ACC112 (cell line): Measurements from ENCODE around the gene MEGF8.
"Not testable (repeated sequence)": the region's sequence is repeated elsewhere in the genome, so short reads cannot be mapped to it uniquely, and the experiment has no call there.

Experiments
- H2AFZ ChIP-seq: fragments of 200-600 bp; sonication (generic); one replicate; pipeline ENCODE4 v1.6.0; 2017; ENCODE audit warnings: antibody characterized with exemption, low read length; ENCODE audit not compliant: unreplicated experiment
- H3K27ac ChIP-seq: fragments of 200-600 bp; sonication (generic); 2 replicates; pipeline ENCODE4 v1.5.1; 2014; ENCODE audit warnings: low read depth, mild to moderate bottlenecking, antibody characterized with exemption, low read length, moderate library complexity
- H3K27me3 ChIP-seq: fragments of 200-600 bp; sonication (generic); 2 replicates; pipeline ENCODE4 v1.6.1; 2014; ENCODE audit warnings: mild to moderate bottlenecking, antibody characterized with exemption, low read length, moderate library complexity, mixed read lengths; ENCODE audit not compliant: insufficient read depth
- H3K36me3 ChIP-seq: fragments of 200-600 bp; sonication (generic); 2 replicates; pipeline ENCODE4 v1.6.1; 2016; ENCODE audit warnings: mild to moderate bottlenecking, antibody characterized with exemption, low read length, moderate library complexity, mixed read lengths; ENCODE audit not compliant: insufficient read depth
- H3K4me1 ChIP-seq: fragments of 200-600 bp; sonication (generic); one replicate; pipeline ENCODE4 v1.6.1; 2016; ENCODE audit warnings: low read length, mixed read lengths; ENCODE audit not compliant: insufficient read depth, unreplicated experiment, control insufficient read depth
- H3K4me3 ChIP-seq: fragments of 200-600 bp; sonication (generic); 2 replicates; pipeline ENCODE4 v1.5.1; 2014; ENCODE audit warnings: mild to moderate bottlenecking, low read depth, low read length
- H3K79me2 ChIP-seq: fragments of 200-600 bp; sonication (generic); one replicate; pipeline ENCODE4 v1.6.0; 2016; ENCODE audit warnings: low read length; ENCODE audit not compliant: control insufficient read depth, unreplicated experiment, insufficient read depth

MEGF8 gene

DNA sequence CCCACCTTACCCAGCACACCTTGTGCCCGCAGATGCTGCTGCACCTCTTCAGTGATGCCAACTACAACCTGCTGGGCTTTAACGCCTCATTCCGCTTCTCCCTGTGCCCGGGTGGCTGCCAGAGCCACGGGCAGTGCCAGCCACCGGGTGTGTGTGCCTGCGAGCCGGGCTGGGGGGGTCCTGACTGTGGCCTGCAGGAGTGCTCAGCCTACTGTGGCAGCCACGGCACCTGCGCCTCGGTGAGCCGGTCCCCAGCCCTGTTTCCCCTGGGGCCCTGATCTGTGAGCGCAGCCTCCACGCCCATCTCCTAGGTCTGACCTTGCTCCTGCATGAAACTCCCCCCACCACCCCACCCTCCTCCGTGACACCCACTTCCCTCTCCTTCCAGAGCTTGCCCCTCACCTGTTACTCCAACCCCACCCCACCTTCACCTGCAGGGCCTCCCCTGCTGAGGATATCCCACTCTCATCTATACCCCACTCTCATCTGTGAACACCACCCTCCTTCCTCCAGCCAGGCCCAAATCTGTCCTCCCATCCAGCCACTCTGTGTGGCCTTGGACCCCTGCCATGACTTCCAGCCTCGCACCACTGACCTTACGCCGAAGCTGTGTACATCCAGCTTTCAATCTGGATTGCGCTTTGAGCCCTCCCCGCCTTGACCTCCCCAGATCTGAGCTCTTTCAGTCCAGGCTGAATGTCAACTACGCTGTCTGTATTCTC is 8.7 kb downstream of the MEGF8 start:
- Histone ChIP-seq H3K79me2 (no peaks in the 10 kb centered on the region), H3K27me3 (no peaks in the 10 kb centered on the region), H3K27ac (no peak overlapping the region), H3K36me3 (no peaks in the 10 kb centered on the region), H3K4me3 (no peak overlapping the region), H3K4me1 (no peaks in the 10 kb centered on the region), H2AFZ (no peak overlapping the region)

- Histone ChIP-seq H3K27me3 (no peaks in the 10 kb centered on the region), H3K27ac (no peak overlapping the region), H3K4me1 (no peaks in the 10 kb centered on the region), H2AFZ (no peak overlapping the region), H3K79me2 (no peaks in the 10 kb centered on the region), H3K4me3 (no peak overlapping the region), H3K36me3 (no peaks in the 10 kb centered on the region)
Measured at GRCh38 chr19:42334697-42335373, 9.4 kb downstream of the MEGF8 start.

DNA sequence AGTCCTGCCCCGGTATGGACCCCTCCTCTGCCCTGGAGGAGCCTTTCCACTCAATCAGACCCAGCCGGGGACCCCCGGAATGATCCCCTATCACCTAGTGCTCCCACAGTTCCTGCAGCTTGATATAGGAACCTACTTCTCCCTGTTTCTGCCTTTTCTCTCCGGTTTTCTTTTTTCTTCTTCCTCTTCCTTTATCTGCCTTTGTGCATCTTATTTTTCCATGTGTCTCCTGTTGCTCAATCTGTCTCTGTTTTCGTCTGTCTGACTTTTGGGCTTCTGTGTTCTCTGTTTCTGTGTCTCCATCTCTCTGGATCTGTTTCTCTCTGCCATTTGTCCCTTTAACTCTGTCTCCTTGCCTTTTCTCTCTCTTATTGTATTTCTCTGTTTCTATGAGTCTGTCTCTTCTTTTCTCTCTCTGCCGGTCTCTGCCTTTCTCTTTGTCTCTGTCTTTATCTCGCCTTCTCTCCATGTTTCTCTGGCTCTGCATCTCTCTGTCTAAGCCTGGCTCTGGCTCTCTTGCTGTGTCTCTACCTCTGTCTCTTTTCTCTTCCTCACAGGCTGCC is 10.0 kb downstream of the MEGF8 start:
- Histone ChIP-seq H3K27me3 (no peaks in the 10 kb centered on the region), H2AFZ (no peak overlapping the region), H3K27ac (no peak overlapping the region), H3K79me2 (no peaks in the 10 kb centered on the region), H3K4me3 (no peak overlapping the region), H3K36me3 (no peaks in the 10 kb centered on the region), H3K4me1 (no peaks in the 10 kb centered on the region)

GRCh38 chr19:42335971-42336370 is 10.5 kb downstream of the MEGF8 start:
- H3K4me3 ChIP-seq, result no peak overlapping the region
- no peaks in the 10 kb centered on the region for H3K36me3 ChIP-seq
- H3K27me3 ChIP-seq, result no peaks in the 10 kb centered on the region
- H3K79me2 ChIP-seq, result no peaks in the 10 kb centered on the region
- H2AFZ ChIP-seq, result no peak overlapping the region
- H3K27ac ChIP-seq, result no peak overlapping the region
- no peaks in the 10 kb centered on the region for H3K4me1 ChIP-seq

- not testable (repeated sequence) for H3K27me3 ChIP-seq, H3K36me3 ChIP-seq, H3K4me3 ChIP-seq, H3K27ac ChIP-seq, H2AFZ ChIP-seq, H3K4me1 ChIP-seq, H3K79me2 ChIP-seq
Measured at GRCh38 chr19:42339126-42339860, 13.9 kb downstream of the MEGF8 start.

DNA sequence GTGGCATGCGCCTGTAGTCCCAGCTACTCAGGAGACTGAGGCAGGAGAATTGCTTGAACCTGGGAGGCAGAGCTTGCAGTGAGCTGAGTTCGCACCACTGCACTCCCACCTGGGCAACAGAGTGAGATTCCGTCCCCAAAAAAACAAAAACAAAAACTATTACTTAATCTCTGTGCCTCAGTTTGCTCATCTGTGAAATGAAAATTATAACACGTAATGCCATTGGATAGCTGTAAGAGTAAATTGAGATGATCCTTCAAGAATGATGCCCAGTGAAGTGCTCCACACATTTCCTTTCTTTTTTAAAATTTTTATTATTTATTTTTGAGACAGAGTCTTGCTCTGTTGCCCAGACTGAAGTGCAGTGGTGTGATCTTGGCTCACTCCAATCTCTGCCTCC is 14.5 kb downstream of the MEGF8 start:
- not testable (repeated sequence) for H3K4me1 ChIP-seq, H3K27ac ChIP-seq, H3K36me3 ChIP-seq, H2AFZ ChIP-seq, H3K27me3 ChIP-seq, H3K79me2 ChIP-seq, H3K4me3 ChIP-seq

DNA sequence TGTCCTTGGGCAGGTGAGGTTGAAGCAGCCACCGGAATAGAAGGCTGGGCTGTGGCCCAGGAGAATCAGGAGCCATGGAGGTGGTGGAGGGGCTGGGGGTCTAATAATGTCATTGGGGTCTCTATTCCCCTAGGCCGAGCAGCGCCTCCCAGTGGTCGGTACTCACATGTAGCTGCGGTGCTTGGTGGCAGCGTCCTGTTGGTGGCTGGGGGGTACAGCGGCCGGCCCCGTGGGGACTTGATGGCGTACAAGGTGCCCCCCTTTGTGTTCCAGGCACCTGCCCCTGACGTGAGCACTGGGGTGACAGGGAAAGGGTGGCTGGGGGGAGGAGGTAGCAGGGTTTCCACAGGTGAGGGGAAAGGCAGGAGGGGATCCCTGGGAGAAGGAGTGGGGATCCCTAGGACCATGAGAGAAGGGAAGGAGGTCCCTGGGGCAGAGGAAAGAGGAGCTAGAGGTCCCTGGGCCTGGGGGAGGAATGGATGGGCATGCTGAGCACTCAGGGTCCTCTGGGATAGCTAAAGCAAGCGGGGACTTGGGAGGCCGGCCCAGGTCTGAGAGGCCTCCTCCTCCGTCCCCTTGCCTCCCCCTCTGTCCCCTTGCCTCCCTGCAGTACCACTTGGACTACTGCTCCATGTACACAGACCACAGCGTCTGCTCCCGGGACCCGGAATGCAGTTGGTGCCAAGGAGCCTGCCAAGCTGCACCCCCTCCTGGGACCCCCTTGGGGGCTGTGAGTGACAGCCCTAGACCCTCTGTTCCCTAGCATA is 18.1 kb downstream of the MEGF8 start:
- Histone ChIP-seq H3K27ac (no peak overlapping the region), H2AFZ (no peak overlapping the region), H3K36me3 (no peaks in the 10 kb centered on the region), H3K4me1 (no peaks in the 10 kb centered on the region), H3K79me2 (no peaks in the 10 kb centered on the region), H3K4me3 (no peak overlapping the region), H3K27me3 (no peaks in the 10 kb centered on the region)

DNA sequence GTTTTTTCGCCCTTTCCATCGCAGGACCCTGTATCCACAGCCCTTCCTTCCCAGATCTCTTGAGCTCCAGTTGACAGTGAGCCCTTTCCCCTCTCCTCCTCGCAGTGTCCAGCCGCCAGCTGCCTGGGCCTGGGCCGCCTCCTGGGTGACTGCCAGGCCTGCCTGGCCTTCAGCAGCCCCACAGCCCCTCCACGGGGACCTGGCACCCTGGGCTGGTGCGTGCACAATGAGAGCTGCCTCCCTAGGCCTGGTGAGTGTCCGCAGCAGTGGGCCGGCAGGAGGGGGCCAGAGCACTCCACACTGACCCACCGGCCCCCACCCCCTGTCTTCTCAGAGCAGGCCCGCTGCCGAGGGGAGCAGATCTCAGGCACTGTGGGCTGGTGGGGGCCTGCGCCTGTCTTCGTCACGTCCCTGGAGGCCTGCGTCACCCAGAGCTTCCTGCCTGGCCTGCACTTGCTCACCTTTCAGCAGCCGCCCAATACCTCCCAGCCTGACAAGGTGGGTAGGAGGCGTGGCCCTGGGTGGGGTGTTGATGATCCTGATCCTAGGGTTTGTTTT is 19.0 kb downstream of the MEGF8 start:
- Histone ChIP-seq H3K4me1 (no peaks in the 10 kb centered on the region), H3K4me3 (no peak overlapping the region), H3K27ac (no peak overlapping the region), H3K27me3 (no peaks in the 10 kb centered on the region), H2AFZ (no peak overlapping the region), H3K36me3 (no peaks in the 10 kb centered on the region), H3K79me2 (no peaks in the 10 kb centered on the region)

GRCh38 chr19:42345191-42345812 is 19.9 kb downstream of the MEGF8 start:
- Histone ChIP-seq H2AFZ (no peak overlapping the region), H3K79me2 (no peaks in the 10 kb centered on the region), H3K4me3 (no peak overlapping the region), H3K27me3 (no peaks in the 10 kb centered on the region), H3K4me1 (no peaks in the 10 kb centered on the region), H3K36me3 (no peaks in the 10 kb centered on the region), H3K27ac (no peak overlapping the region)

- Histone ChIP-seq H3K4me3 (no peak overlapping the region), H3K79me2 (no peaks in the 10 kb centered on the region), H2AFZ (no peak overlapping the region), H3K36me3 (no peaks in the 10 kb centered on the region), H3K4me1 (no peaks in the 10 kb centered on the region), H3K27me3 (no peaks in the 10 kb centered on the region), H3K27ac (no peak overlapping the region)
Measured at GRCh38 chr19:42348211-42348610, 22.8 kb downstream of the MEGF8 start.
